ENCODE results near the gene TRIM17. TPM values are rescaled to one million over a fixed set of nuclear protein-coding genes. Genes with fewer than 3 reads are reported as not detected.

Gene TRIM17
- total and polyA plus RNA-seq, 9 of the 15 experiments (the other 6 are each of a cell fraction or from before 2014, with no cell fraction given): not detected

DNA sequence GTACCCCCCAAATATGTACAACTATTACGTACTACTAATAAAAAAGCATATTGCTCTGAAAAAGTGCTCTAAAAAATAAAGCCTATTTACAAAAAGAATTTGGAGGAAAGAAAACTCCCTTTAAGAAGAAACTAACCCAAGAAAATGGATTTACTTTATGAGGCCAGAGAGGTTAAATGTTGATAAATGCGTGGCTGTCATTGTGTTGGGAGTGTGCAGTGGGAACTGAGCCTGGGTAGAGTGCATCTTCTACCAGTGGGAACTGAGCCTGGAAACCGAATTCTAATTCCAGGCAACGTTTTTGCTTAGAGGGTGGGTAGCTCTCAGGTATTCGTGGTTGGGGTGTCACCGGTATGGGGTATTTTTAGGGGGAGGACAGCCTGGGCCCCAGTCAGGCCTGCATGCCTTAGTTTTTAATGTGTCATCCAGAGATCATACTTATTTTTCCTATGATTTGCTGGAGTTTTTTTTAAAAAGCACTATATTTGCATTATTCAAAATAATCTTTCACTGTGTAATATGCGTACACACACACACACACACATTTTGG is 46.4 kb upstream of the TRIM17 start (continued):
- TF ChIP-seq NFE2L1 (tag; IDR thresholded peaks at IDR 0.05; ENCODE audit: borderline replicate concordance, low read depth): no peak
- TF ChIP-seq ZNF175 (CRISPR knock-in tag; IDR thresholded peaks at IDR 0.05; ENCODE audit: low read depth): no peak
- no peak for TF ChIP-seq TEAD1 (CRISPR knock-in tag; IDR thresholded peaks at IDR 0.05)
- no peak for TF ChIP-seq TAF1 (IDR thresholded peaks at IDR 0.05; ENCODE audit: control insufficient read depth, extremely low read depth, insufficient read depth, low read length, severe bottlenecking)
- no peak for TF ChIP-seq TCF3 (CRISPR knock-in tag; IDR thresholded peaks at IDR 0.05)
- no peak for TF ChIP-seq RBM22 (IDR thresholded peaks at IDR 0.05; ENCODE audit: low read depth, low read length, poor library complexity, severe bottlenecking)
- no peak for TF ChIP-seq PPARD (CRISPR knock-in tag; IDR thresholded peaks at IDR 0.05)
- no peak for TF ChIP-seq ZNF263 (CRISPR knock-in tag; IDR thresholded peaks at IDR 0.05; ENCODE audit: borderline replicate concordance)
- no peak for TF ChIP-seq MAX (CRISPR knock-in tag; IDR thresholded peaks at IDR 0.05)
- TF ChIP-seq, protein P1, sequence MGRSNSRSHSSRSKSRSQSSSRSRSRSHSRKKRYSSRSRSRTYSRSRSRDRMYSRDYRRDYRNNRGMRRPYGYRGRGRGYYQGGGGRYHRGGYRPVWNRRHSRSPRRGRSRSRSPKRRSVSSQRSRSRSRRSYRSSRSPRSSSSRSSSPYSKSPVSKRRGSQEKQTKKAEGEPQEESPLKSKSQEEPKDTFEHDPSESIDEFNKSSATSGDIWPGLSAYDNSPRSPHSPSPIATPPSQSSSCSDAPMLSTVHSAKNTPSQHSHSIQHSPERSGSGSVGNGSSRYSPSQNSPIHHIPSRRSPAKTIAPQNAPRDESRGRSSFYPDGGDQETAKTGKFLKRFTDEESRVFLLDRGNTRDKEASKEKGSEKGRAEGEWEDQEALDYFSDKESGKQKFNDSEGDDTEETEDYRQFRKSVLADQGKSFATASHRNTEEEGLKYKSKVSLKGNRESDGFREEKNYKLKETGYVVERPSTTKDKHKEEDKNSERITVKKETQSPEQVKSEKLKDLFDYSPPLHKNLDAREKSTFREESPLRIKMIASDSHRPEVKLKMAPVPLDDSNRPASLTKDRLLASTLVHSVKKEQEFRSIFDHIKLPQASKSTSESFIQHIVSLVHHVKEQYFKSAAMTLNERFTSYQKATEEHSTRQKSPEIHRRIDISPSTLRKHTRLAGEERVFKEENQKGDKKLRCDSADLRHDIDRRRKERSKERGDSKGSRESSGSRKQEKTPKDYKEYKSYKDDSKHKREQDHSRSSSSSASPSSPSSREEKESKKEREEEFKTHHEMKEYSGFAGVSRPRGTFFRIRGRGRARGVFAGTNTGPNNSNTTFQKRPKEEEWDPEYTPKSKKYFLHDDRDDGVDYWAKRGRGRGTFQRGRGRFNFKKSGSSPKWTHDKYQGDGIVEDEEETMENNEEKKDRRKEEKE (IDR thresholded peaks at IDR 0.05; ENCODE audit: borderline replicate concordance in 1 of 2, control insufficient read depth in 1 of 2, low read depth in 2 of 2, low read length in 1 of 2): peak in 1 of 2 experiments; percentile 11; a peak in 1 of 4 replicates
- peak; percentile 20 for TF ChIP-seq CHD4 (IDR thresholded peaks at IDR 0.05; ENCODE audit: insufficient read depth, insufficient replicate concordance, low read depth, low read length, poor library complexity, severe bottlenecking)
- TF ChIP-seq CBX2 (IDR thresholded peaks at IDR 0.05; ENCODE audit: insufficient read depth, low read length, poor library complexity, severe bottlenecking): no peak
- no peak for TF ChIP-seq SAFB2 (IDR thresholded peaks at IDR 0.05; ENCODE audit: borderline replicate concordance, low read depth, low read length, severe bottlenecking)
- no peak for TF ChIP-seq ZBTB17 (CRISPR knock-in tag; IDR thresholded peaks at IDR 0.05)
- no peak for TF ChIP-seq ADNP (tag; IDR thresholded peaks at IDR 0.05)
- TF ChIP-seq IRF9 (tag; IDR thresholded peaks at IDR 0.05): no peak
- TF ChIP-seq ZNF57 (CRISPR knock-in tag; IDR thresholded peaks at IDR 0.05): no peak

All from K562 (cell line).